ENCODE measurements around the gene TUBB4A.

DNA sequence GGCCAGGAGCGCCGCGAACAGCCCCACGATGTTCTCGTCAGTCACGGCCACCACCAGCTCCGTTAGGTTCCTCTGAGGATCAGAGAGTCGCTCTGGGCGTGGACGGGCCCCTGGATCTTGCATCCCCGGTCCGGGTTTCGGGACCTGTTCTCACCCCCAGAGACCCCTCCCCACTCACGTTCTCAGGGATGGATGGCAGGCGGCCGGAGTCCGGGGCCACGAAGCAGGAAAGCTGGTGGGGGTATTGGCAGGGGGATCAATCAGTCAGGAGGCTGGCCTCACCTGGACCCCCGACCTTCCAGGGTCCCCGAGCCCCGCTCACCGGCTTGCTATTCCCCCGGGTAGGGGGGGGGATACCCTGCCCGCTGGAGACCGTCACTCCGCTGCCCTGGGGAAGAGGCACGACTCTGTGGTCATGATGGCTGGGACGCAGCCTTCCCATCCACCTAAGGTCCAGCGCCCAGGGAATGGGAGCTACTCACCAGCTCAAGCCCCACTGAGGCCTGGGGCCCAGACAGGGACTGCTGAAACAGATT, 25.1 kb downstream of the TUBB4A start:
- TF ChIP-seq RAD21 (conservative IDR thresholded peaks at IDR 0.05) (no peak), POLR2AphosphoS5 (IDR thresholded peaks at IDR 0.05) (no peak), EP300 (conservative IDR thresholded peaks at IDR 0.05; ENCODE audit: poor library complexity, severe bottlenecking) (no peak), TAF1 (IDR thresholded peaks at IDR 0.05; ENCODE audit: low read depth) (no peak)
- TF ChIP-seq, protein P1, sequence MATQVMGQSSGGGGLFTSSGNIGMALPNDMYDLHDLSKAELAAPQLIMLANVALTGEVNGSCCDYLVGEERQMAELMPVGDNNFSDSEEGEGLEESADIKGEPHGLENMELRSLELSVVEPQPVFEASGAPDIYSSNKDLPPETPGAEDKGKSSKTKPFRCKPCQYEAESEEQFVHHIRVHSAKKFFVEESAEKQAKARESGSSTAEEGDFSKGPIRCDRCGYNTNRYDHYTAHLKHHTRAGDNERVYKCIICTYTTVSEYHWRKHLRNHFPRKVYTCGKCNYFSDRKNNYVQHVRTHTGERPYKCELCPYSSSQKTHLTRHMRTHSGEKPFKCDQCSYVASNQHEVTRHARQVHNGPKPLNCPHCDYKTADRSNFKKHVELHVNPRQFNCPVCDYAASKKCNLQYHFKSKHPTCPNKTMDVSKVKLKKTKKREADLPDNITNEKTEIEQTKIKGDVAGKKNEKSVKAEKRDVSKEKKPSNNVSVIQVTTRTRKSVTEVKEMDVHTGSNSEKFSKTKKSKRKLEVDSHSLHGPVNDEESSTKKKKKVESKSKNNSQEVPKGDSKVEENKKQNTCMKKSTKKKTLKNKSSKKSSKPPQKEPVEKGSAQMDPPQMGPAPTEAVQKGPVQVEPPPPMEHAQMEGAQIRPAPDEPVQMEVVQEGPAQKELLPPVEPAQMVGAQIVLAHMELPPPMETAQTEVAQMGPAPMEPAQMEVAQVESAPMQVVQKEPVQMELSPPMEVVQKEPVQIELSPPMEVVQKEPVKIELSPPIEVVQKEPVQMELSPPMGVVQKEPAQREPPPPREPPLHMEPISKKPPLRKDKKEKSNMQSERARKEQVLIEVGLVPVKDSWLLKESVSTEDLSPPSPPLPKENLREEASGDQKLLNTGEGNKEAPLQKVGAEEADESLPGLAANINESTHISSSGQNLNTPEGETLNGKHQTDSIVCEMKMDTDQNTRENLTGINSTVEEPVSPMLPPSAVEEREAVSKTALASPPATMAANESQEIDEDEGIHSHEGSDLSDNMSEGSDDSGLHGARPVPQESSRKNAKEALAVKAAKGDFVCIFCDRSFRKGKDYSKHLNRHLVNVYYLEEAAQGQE (IDR thresholded peaks at IDR 0.05; ENCODE audit: borderline replicate concordance), result no peak

Measured in neural cell (in vitro differentiated cells).